Stimulated activated CD8-positive, alpha-beta memory T cell treated with anti-CD3 and anti-CD28 coated beads, Interleukin-15, amount 100 ng/mL, for 1 hour (primary cell): ENCODE measurements around the gene ZNF423.

Experiments
- DNase-seq: peaks from one replicate; pipeline ENCODE4 v3.0.0-alpha.2; 2020; ENCODE audit warnings: low read depth

The ZNF423 gene

GRCh38 chr16:49622421-49623402 lies 233.2 kb downstream of the ZNF423 start:
- DNase-seq: no peak

GRCh38 chr16:49622084-49622390 lies 233.9 kb downstream of the ZNF423 start:
- DNase-seq: no peak

GRCh38 chr16:49621241-49622083 lies 234.4 kb downstream of the ZNF423 start:
- DNase-seq: no peak

- no peak for DNase-seq
These were observed 235.1 kb downstream of the ZNF423 start for GRCh38 chr16:49620869-49621240.

GRCh38 chr16:49620158-49620868 lies 235.6 kb downstream of the ZNF423 start:
- no peak for DNase-seq

- no peak for DNase-seq
These were observed 236.1 kb downstream of the ZNF423 start for GRCh38 chr16:49619811-49620157.

- DNase-seq: no peak
These were observed 237.0 kb downstream of the ZNF423 start for GRCh38 chr16:49618955-49619354.

- DNase-seq: no peak
These were observed 238.1 kb downstream of the ZNF423 start for GRCh38 chr16:49617710-49618330.

- DNase-seq: no peak
These were observed 238.8 kb downstream of the ZNF423 start for GRCh38 chr16:49617016-49617629.

GRCh38 chr16:49615576-49615975 lies 240.3 kb downstream of the ZNF423 start:
- DNase-seq: no peak

GRCh38 chr16:49610983-49611382 lies 244.9 kb downstream of the ZNF423 start:
- no peak for DNase-seq

- DNase-seq: no peak
These were observed 247.1 kb downstream of the ZNF423 start for GRCh38 chr16:49608779-49609178.

- DNase-seq: no peak
These were observed 247.8 kb downstream of the ZNF423 start for GRCh38 chr16:49608098-49608497.

- DNase-seq: no peak
These were observed 250.2 kb downstream of the ZNF423 start for GRCh38 chr16:49605536-49606254.

- no peak for DNase-seq
These were observed 251.3 kb downstream of the ZNF423 start for GRCh38 chr16:49604602-49605001.

GRCh38 chr16:49603956-49604355 lies 252.0 kb downstream of the ZNF423 start:
- no peak for DNase-seq

GRCh38 chr16:49602976-49603310 lies 253.0 kb downstream of the ZNF423 start:
- no peak for DNase-seq

GRCh38 chr16:49602201-49602975 lies 253.5 kb downstream of the ZNF423 start:
- no peak for DNase-seq

GRCh38 chr16:49601576-49601975 lies 254.3 kb downstream of the ZNF423 start:
- DNase-seq: no peak

- DNase-seq: no peak
These were observed 254.9 kb downstream of the ZNF423 start for GRCh38 chr16:49600976-49601375.
